ENCODE data around the gene SLC2A10.

The SLC2A10 gene

DNA sequence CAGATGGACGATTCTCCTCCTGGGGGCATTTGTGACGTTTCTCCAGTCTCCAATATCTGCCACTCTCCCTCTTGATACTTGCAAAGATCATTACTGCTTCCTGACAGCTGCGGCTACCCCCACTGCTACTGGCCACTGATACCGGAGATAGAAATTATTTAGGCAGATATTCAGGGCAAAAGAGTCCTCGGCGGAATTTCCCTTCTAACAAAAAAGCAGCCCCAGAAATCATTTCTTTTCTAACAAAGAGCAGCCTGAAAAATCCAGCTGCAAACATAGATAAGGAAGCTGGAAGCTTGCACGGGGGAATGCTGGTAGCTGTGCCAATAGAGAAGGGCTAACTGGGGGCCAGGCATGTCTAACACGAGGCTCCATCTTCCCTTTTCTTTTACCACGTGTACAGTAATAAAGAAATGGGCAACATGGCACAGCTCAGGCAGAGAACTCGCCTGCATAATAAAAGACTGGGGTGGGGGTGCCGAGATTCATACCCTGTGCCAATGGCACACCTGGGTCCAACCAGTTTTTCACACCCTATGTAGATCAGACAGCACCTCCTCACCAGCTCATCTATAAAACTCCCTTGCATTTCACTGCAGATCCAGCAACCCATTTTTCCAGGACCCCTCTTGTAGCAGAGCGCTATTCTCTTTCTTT lies 26.3 kb upstream of the SLC2A10 start:
- no peak for ATAC-seq
- TF ChIP-seq CSDC2 (CRISPR knock-in tag; IDR thresholded peaks at IDR 0.05) (no peak), GLIS3 (CRISPR knock-in tag; IDR thresholded peaks at IDR 0.05) (no peak), ZFP3 (CRISPR knock-in tag; IDR thresholded peaks at IDR 0.05) (no peak), ESRRG (CRISPR knock-in tag; IDR thresholded peaks at IDR 0.05) (no peak), ISL1 (CRISPR knock-in tag; IDR thresholded peaks at IDR 0.05) (no peak), SNAI2 (CRISPR knock-in tag; IDR thresholded peaks at IDR 0.05) (no peak)
- TF ChIP-seq, protein P1, sequence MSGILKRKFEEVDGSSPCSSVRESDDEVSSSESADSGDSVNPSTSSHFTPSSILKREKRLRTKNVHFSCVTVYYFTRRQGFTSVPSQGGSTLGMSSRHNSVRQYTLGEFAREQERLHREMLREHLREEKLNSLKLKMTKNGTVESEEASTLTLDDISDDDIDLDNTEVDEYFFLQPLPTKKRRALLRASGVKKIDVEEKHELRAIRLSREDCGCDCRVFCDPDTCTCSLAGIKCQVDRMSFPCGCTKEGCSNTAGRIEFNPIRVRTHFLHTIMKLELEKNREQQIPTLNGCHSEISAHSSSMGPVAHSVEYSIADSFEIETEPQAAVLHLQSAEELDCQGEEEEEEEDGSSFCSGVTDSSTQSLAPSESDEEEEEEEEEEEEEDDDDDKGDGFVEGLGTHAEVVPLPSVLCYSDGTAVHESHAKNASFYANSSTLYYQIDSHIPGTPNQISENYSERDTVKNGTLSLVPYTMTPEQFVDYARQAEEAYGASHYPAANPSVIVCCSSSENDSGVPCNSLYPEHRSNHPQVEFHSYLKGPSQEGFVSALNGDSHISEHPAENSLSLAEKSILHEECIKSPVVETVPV (CRISPR knock-in tag; IDR thresholded peaks at IDR 0.05): no peak

DNA sequence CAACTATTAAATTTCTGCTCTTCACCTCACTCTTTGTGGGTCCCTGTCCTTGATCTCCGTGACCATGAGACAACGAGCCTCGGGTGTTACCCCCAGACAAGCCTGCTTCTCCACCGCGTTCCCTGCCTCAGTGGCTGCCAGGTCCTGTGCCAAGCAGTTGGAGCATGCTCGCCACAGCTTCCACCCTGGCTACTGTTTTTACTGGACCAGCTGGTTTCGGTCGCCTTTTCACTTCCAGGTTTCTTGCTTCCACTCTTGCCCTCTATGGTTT lies 25.8 kb upstream of the SLC2A10 start:
- ATAC-seq: no peak
- TF ChIP-seq ESRRG (CRISPR knock-in tag; IDR thresholded peaks at IDR 0.05) (no peak), ZNF70 (CRISPR knock-in tag; IDR thresholded peaks at IDR 0.05) (no peak), BACH2 (CRISPR knock-in tag; IDR thresholded peaks at IDR 0.05; ENCODE audit: borderline replicate concordance) (no peak), ZNF565 (CRISPR knock-in tag; conservative IDR thresholded peaks at IDR 0.05; ENCODE audit: low read depth) (no peak), ZFP3 (CRISPR knock-in tag; IDR thresholded peaks at IDR 0.05) (no peak), ZFP30 (CRISPR knock-in tag; IDR thresholded peaks at IDR 0.05) (no peak), ISL1 (CRISPR knock-in tag; IDR thresholded peaks at IDR 0.05) (no peak), OSR1 (CRISPR knock-in tag; IDR thresholded peaks at IDR 0.05) (no peak), ZNF8 (CRISPR knock-in tag; IDR thresholded peaks at IDR 0.05) (no peak), PPARA (CRISPR knock-in tag; IDR thresholded peaks at IDR 0.05; ENCODE audit: borderline replicate concordance) (no peak), RARB (CRISPR knock-in tag; IDR thresholded peaks at IDR 0.05) (no peak)
- TF ChIP-seq, protein P2, sequence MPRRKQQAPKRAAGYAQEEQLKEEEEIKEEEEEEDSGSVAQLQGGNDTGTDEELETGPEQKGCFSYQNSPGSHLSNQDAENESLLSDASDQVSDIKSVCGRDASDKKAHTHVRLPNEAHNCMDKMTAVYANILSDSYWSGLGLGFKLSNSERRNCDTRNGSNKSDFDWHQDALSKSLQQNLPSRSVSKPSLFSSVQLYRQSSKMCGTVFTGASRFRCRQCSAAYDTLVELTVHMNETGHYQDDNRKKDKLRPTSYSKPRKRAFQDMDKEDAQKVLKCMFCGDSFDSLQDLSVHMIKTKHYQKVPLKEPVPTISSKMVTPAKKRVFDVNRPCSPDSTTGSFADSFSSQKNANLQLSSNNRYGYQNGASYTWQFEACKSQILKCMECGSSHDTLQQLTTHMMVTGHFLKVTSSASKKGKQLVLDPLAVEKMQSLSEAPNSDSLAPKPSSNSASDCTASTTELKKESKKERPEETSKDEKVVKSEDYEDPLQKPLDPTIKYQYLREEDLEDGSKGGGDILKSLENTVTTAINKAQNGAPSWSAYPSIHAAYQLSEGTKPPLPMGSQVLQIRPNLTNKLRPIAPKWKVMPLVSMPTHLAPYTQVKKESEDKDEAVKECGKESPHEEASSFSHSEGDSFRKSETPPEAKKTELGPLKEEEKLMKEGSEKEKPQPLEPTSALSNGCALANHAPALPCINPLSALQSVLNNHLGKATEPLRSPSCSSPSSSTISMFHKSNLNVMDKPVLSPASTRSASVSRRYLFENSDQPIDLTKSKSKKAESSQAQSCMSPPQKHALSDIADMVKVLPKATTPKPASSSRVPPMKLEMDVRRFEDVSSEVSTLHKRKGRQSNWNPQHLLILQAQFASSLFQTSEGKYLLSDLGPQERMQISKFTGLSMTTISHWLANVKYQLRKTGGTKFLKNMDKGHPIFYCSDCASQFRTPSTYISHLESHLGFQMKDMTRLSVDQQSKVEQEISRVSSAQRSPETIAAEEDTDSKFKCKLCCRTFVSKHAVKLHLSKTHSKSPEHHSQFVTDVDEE (CRISPR knock-in tag; IDR thresholded peaks at IDR 0.05): no peak
- TF ChIP-seq, protein P3, sequence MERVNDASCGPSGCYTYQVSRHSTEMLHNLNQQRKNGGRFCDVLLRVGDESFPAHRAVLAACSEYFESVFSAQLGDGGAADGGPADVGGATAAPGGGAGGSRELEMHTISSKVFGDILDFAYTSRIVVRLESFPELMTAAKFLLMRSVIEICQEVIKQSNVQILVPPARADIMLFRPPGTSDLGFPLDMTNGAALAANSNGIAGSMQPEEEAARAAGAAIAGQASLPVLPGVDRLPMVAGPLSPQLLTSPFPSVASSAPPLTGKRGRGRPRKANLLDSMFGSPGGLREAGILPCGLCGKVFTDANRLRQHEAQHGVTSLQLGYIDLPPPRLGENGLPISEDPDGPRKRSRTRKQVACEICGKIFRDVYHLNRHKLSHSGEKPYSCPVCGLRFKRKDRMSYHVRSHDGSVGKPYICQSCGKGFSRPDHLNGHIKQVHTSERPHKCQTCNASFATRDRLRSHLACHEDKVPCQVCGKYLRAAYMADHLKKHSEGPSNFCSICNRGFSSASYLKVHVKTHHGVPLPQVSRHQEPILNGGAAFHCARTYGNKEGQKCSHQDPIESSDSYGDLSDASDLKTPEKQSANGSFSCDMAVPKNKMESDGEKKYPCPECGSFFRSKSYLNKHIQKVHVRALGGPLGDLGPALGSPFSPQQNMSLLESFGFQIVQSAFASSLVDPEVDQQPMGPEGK (CRISPR knock-in tag; IDR thresholded peaks at IDR 0.05; ENCODE audit: borderline replicate concordance): no peak

DNA sequence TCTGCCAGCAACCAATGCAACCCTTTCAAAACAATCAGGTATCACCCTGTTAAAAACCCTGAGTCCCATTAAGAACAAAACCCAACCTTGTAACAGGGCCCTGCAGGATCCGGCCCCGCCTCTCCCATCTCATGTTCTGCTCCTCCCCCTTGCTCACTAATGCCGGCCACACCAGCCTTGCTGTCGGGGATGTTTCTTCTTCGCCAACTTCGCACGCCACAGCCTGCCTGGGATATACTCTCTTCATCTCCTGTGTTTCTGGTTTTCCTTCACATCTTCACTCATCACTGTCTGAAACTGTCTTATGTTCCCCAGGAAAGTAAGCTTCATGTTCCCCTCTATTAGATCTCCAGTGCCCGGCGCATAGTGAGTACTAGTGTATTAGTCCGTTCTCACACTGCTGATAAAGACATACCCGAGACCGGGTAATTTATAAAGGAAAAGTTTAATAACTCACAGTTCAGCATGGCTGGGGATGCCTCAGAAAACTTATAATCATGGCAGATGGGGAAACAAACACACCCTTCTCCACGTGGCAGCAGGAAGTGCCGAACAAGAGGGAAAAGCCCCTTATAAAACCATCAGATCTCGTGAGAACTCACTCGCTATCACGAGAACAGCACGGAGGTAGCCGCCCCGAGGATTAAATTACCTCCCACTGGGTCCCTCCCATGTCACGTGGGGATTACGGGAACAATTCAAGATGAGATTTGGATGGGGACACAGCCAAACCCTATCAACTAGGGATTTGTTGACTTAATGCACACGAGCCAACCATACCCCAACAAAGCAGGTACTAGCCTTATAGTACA lies 25.3 kb upstream of the SLC2A10 start:
- ATAC-seq: no peak
- TF ChIP-seq ESRRG (CRISPR knock-in tag; IDR thresholded peaks at IDR 0.05): no peak
- no peak for TF ChIP-seq ISL1 (CRISPR knock-in tag; IDR thresholded peaks at IDR 0.05)
- TF ChIP-seq, protein P4, sequence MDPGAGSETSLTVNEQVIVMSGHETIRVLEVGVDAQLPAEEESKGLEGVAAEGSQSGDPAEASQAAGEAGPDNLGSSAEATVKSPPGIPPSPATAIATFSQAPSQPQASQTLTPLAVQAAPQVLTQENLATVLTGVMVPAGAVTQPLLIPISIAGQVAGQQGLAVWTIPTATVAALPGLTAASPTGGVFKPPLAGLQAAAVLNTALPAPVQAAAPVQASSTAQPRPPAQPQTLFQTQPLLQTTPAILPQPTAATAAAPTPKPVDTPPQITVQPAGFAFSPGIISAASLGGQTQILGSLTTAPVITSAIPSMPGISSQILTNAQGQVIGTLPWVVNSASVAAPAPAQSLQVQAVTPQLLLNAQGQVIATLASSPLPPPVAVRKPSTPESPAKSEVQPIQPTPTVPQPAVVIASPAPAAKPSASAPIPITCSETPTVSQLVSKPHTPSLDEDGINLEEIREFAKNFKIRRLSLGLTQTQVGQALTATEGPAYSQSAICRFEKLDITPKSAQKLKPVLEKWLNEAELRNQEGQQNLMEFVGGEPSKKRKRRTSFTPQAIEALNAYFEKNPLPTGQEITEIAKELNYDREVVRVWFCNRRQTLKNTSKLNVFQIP (CRISPR knock-in tag; IDR thresholded peaks at IDR 0.05; ENCODE audit: borderline replicate concordance, low read depth): no peak
- no peak for TF ChIP-seq GLIS3 (CRISPR knock-in tag; IDR thresholded peaks at IDR 0.05)

Measured in SK-N-SH treated with all-trans-retinoic acid at 6 μM for 48 hours (cell line).